ENCODE data around the gene SCARB1. TPM values are rescaled to one million over a fixed set of nuclear protein-coding genes. Genes with fewer than 3 reads are reported as not detected.
A peak's percentile ranks its signal among the peaks of the same experiment; 100 is the strongest.

Gene SCARB1
- total RNA-seq, 1 experiment from 2014 or later: 68.3 TPM

- TF ChIP-seq, protein P1, sequence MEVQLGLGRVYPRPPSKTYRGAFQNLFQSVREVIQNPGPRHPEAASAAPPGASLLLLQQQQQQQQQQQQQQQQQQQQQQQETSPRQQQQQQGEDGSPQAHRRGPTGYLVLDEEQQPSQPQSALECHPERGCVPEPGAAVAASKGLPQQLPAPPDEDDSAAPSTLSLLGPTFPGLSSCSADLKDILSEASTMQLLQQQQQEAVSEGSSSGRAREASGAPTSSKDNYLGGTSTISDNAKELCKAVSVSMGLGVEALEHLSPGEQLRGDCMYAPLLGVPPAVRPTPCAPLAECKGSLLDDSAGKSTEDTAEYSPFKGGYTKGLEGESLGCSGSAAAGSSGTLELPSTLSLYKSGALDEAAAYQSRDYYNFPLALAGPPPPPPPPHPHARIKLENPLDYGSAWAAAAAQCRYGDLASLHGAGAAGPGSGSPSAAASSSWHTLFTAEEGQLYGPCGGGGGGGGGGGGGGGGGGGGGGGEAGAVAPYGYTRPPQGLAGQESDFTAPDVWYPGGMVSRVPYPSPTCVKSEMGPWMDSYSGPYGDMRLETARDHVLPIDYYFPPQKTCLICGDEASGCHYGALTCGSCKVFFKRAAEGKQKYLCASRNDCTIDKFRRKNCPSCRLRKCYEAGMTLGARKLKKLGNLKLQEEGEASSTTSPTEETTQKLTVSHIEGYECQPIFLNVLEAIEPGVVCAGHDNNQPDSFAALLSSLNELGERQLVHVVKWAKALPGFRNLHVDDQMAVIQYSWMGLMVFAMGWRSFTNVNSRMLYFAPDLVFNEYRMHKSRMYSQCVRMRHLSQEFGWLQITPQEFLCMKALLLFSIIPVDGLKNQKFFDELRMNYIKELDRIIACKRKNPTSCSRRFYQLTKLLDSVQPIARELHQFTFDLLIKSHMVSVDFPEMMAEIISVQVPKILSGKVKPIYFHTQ (CRISPR knock-in tag; IDR thresholded peaks at IDR 0.05): no peak
- TF ChIP-seq, protein P2, sequence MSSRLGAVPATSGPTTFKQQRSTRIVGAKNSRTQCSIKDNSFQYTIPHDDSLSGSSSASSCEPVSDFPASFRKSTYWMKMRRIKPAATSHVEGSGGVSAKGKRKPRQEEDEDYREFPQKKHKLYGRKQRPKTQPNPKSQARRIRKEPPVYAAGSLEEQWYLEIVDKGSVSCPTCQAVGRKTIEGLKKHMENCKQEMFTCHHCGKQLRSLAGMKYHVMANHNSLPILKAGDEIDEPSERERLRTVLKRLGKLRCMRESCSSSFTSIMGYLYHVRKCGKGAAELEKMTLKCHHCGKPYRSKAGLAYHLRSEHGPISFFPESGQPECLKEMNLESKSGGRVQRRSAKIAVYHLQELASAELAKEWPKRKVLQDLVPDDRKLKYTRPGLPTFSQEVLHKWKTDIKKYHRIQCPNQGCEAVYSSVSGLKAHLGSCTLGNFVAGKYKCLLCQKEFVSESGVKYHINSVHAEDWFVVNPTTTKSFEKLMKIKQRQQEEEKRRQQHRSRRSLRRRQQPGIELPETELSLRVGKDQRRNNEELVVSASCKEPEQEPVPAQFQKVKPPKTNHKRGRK (CRISPR knock-in tag; IDR thresholded peaks at IDR 0.05; ENCODE audit: borderline replicate concordance): no peak
- TF ChIP-seq OVOL2 (CRISPR knock-in tag; IDR thresholded peaks at IDR 0.05; ENCODE audit: borderline replicate concordance): no peak
- TF ChIP-seq ZNF281 (CRISPR knock-in tag; IDR thresholded peaks at IDR 0.05): no peak
Observed at GRCh38 chr12:124745465-124745890, 118.2 kb downstream of the SCARB1 start (continued).

- CTCF ChIA-PET: interaction anchor here (1.9 to 2.3 kb wide), 2 partner anchors 11 to 176 kb away, joined by 6 to 20 read pairs; no protein-coding TSS in a partner anchor
- Mint-ChIP-seq H3K9me3 (no peaks in the 10 kb centered on the region), H3K27me3 (ENCODE audit: low read depth) (no peaks in the 10 kb centered on the region; the same call in 1 of the 2 replicates), H3K36me3 (no peaks in the 10 kb centered on the region), H3K4me1 (peaks cover 23% of the 10 kb centered on the region), H3K27ac (peak overlapping the region; percentile 87; the same call in 1 of the 2 replicates), H3K4me3 (no peak overlapping the region; the same call in 1 of the 2 replicates)
- DNase-seq (ENCODE audit: low spot score) (peak; percentile 59), ATAC-seq (peak; percentile 54)
- POLR2A ChIA-PET: no interaction called here
- TF ChIP-seq, protein P3, sequence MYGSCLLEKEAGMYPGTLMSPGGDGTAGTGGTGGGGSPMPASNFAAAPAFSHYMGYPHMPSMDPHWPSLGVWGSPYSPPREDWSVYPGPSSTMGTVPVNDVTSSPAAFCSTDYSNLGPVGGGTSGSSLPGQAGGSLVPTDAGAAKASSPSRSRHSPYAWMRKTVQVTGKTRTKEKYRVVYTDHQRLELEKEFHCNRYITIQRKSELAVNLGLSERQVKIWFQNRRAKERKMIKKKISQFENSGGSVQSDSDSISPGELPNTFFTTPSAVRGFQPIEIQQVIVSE (CRISPR knock-in tag; IDR thresholded peaks at IDR 0.05; ENCODE audit: borderline replicate concordance): no peak
- TF ChIP-seq ATF6 (CRISPR knock-in tag; IDR thresholded peaks at IDR 0.05) (no peak), SMAD3 (CRISPR knock-in tag; IDR thresholded peaks at IDR 0.05; ENCODE audit: borderline replicate concordance) (no peak), ESRRA (CRISPR knock-in tag; IDR thresholded peaks at IDR 0.05; ENCODE audit: borderline replicate concordance) (no peak), IRF2 (CRISPR knock-in tag; IDR thresholded peaks at IDR 0.05; ENCODE audit: borderline replicate concordance, low read depth) (no peak), FOXK1 (CRISPR knock-in tag; IDR thresholded peaks at IDR 0.05) (no peak), MLX (CRISPR knock-in tag; IDR thresholded peaks at IDR 0.05) (no peak), ZNF317 (CRISPR knock-in tag; IDR thresholded peaks at IDR 0.05; ENCODE audit: borderline replicate concordance, low read depth) (no peak), MXD4 (CRISPR knock-in tag; IDR thresholded peaks at IDR 0.05; ENCODE audit: borderline replicate concordance) (no peak), TEAD1 (CRISPR knock-in tag; IDR thresholded peaks at IDR 0.05) (no peak), PREB (CRISPR knock-in tag; IDR thresholded peaks at IDR 0.05; ENCODE audit: borderline replicate concordance) (no peak), NFYB (CRISPR knock-in tag; conservative IDR thresholded peaks at IDR 0.05; ENCODE audit: low read depth) (peak; percentile 69), ZNF425 (CRISPR knock-in tag; conservative IDR thresholded peaks at IDR 0.05) (no peak), NR1H2 (CRISPR knock-in tag; IDR thresholded peaks at IDR 0.05) (no peak), ZNF671 (CRISPR knock-in tag; IDR thresholded peaks at IDR 0.05) (no peak)
Observed at GRCh38 chr12:124744659-124745464, 118.8 kb downstream of the SCARB1 start.

Data from WTC11 (cell line).